Sigmoid colon (tissue), 7 donors: ENCODE results near the gene MEF2A. TPM values are rescaled to one million over a fixed set of nuclear protein-coding genes. Genes with fewer than 3 reads are reported as not detected.

Experiments used
- DNase-seq: peaks from one replicate; pipeline ENCODE4 v3.0.0-alpha.2; 2019
- H3K27ac ChIP-seq, 4 donors: fragments of 200-600 bp; sonication (generic); one replicate each; pipeline ENCODE4 v1.5.1; 2016 to 2019; ENCODE audit warnings: mild to moderate bottlenecking in 1 of 4
- H3K27me3 ChIP-seq, 3 donors: fragments of 200-600 bp; sonication (generic); one replicate each; pipeline ENCODE4 v1.5.1; 2019; ENCODE audit warnings: mild to moderate bottlenecking in 1 of 3
- H3K36me3 ChIP-seq, 4 donors: fragments of 200-600 bp; sonication (generic); one replicate each; pipeline ENCODE4 v1.5.1; 2016 to 2019
- H3K4me1 ChIP-seq, 4 donors: fragments of 200-600 bp; sonication (generic); one replicate each; pipeline ENCODE4 v1.5.1; 2017 to 2019
- H3K4me3 ChIP-seq, 4 donors: fragments of 200-600 bp; sonication (generic); one replicate each; pipeline ENCODE4 v1.5.1; 2017 to 2019; ENCODE audit warnings: mild to moderate bottlenecking in 2 of 4, moderate library complexity in 1 of 4
- H3K9me3 ChIP-seq, 4 donors: fragments of 200-600 bp in 3 of 4; sonication (generic) in 3 of 4; one replicate each; pipeline versions ENCODE4 v1.5.1 to v1.6.1; 2013 to 2019
- EP300 ChIP-seq, 4 donors: sonication (generic); formaldehyde crosslinking; IDR thresholded peaks; one replicate each; pipeline ENCODE4 v1.6.1; 2017; ENCODE audit warnings: antibody characterized with exemption in 4 of 4
- POLR2A ChIP-seq, 2 donors: fragments of 450-650 bp; IDR thresholded peaks; one replicate each; pipeline ENCODE4 v1.6.1; 2016; ENCODE audit warnings: antibody characterized with exemption in 2 of 2, mild to moderate bottlenecking in 2 of 2, moderate library complexity in 2 of 2
- POLR2AphosphoS5 ChIP-seq, 4 donors: sonication (generic); formaldehyde crosslinking; IDR thresholded peaks; one replicate each; pipeline ENCODE4 v1.6.1; 2017; ENCODE audit warnings: antibody characterized with exemption in 4 of 4
- WGBS, 2 donors: extraction: QIAGEN DNeasy Blood & Tissue Kit; methylation state at CpG; one replicate each; pipeline ENCODE4 v1.1.7; 2013; 5-methylcytosine and 5-hydroxymethylcytosine counted together
- intact Hi-C: fragments of 100-400 bp; cut with DNase I; formaldehyde crosslinking; loops from one replicate; pipeline ENCODE4 v1.15.1; 2023
- polyA plus RNA-seq, 3 donors: library from polyadenylated mRNA; stranded (reverse); fragments of 200-250 nt; gene quantifications; one replicate each; pipeline ENCODE4 v1.2.3, GENCODE V29; 2013
- total RNA-seq, 4 donors: library from RNA; depleted of rRNA; stranded (reverse); fragments of >200 nt; gene quantifications; one replicate each; pipeline ENCODE4 v1.1.0, GENCODE V29; 2016
- TF ChIP-seq, protein P1 (sequence below), 4 experiments: fragments of 450-650 bp in 3 of 4; fragments of 200-600 bp in 1 of 4; IDR thresholded peaks; one replicate each; pipeline ENCODE4 v1.5.1; 2016 to 2019; ENCODE audit warnings: antibody characterized with exemption in 4 of 4, mild to moderate bottlenecking in 3 of 4, moderate library complexity in 2 of 4
- donor health status: healthy with polysubstance abuse.
- donor health status: Bipolar disorder and iron deficiency.
- donor health status: healthy.

The MEF2A gene
- total and polyA plus RNA-seq, 7 donors, result 11.6 to 123 (median 78.8) TPM

DNA sequence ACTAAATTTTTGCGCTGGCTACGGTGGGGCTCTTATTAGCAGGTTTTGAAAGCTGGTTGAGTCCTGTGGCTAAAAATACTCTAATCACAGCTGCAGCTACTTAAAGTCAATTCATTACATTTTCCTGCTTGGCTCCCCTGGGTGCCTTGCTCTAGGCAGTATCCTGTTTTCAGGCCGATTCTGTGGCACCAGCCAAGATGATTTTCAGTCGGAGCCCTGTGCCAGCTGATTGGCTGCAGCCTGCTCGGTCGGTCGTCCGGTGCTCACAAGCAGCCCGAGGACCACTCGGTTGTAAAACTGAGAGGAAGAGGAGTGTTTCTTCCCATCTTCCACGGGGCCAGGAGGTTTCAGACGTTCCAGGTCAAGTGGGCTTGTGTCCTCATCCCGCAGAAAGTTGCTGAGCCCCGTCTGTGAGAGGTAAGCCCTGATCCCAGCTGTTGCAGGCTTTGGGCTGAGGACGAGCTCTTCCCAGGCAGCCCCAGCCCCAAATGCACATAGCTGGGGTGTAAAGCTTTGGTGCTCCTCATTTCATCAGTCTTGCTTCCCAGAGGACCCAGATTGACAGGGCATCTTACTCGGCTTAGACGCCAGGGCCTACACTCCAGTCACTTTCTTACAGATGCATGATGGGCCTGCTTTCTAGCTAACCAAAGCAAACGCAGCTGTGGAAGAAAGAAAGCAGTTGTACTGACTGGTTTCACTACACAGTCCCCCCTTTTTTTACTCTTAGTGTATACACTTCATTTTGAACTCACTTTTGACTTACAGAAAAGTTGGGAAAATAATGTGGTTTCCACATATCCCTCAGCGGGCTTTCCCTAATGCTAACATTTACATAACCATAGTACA is 151.6 kb downstream of the MEF2A start:
- Histone ChIP-seq H3K36me3 (peaks cover 0 to 33% (median 4%) of the 10 kb centered on the region in 4 donors), H3K27ac (peak overlapping the region; percentile 44 to 73 (median 54)), H3K27me3 (no peaks in the 10 kb centered on the region), H3K4me3 (no peak overlapping the region), H3K4me1 (peaks cover 0 to 23% (median 12%) of the 10 kb centered on the region in 4 donors), H3K9me3 (no peaks in the 10 kb centered on the region)
- 63 to 80% methylated on average over 19 of the region's 19 CpGs for WGBS, 2 donors
- DNase-seq, result no peak
- peak in 1 of 4 donors; percentile 9 for TF ChIP-seq POLR2AphosphoS5 (IDR thresholded peaks at IDR 0.05)
- no peak for TF ChIP-seq POLR2A (IDR thresholded peaks at IDR 0.05)
- intact Hi-C loops, result no loop called here

DNA sequence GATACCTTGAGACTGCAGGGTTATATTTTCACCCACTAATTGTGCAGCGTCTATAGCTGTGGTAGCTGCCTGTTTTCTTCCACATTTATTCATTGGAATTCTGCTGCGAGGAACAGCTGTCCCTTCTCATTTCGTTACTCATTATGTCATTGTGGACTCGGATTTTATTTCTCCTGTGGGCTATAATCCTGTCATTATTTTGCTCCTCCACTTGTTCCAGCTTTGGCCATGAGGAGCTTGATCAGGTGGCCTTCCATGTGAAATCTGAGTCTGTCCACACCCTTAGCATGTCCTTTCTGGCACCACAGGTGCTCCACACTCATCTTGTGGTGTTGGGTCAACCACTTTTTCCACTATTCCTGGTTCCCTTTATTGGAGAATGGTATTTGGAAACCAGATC is 152.6 kb downstream of the MEF2A start:
- no peak overlapping the region for H3K4me3 ChIP-seq
- H3K27me3 ChIP-seq, result no peaks in the 10 kb centered on the region
- H3K27ac ChIP-seq, result no peak overlapping the region
- no peak for DNase-seq
- TF ChIP-seq POLR2AphosphoS5 (IDR thresholded peaks at IDR 0.05), result peak in 2 of 4 donors; percentile 19 to 50
- TF ChIP-seq EP300 (IDR thresholded peaks at IDR 0.05), result no peak
- TF ChIP-seq, protein P1, sequence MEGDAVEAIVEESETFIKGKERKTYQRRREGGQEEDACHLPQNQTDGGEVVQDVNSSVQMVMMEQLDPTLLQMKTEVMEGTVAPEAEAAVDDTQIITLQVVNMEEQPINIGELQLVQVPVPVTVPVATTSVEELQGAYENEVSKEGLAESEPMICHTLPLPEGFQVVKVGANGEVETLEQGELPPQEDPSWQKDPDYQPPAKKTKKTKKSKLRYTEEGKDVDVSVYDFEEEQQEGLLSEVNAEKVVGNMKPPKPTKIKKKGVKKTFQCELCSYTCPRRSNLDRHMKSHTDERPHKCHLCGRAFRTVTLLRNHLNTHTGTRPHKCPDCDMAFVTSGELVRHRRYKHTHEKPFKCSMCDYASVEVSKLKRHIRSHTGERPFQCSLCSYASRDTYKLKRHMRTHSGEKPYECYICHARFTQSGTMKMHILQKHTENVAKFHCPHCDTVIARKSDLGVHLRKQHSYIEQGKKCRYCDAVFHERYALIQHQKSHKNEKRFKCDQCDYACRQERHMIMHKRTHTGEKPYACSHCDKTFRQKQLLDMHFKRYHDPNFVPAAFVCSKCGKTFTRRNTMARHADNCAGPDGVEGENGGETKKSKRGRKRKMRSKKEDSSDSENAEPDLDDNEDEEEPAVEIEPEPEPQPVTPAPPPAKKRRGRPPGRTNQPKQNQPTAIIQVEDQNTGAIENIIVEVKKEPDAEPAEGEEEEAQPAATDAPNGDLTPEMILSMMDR (IDR thresholded peaks at IDR 0.05), result no peak
- no peak for TF ChIP-seq POLR2A (IDR thresholded peaks at IDR 0.05)
- intact Hi-C loops, result no loop called here
- H3K36me3 ChIP-seq, result peaks cover 0 to 22% (median 0%) of the 10 kb centered on the region in 4 donors
- H3K9me3 ChIP-seq, result no peaks in the 10 kb centered on the region
- H3K4me1 ChIP-seq, result peaks cover 0 to 22% (median 12%) of the 10 kb centered on the region in 4 donors
- 79 to 85% methylated on average over 4 of the region's 4 CpGs for WGBS, 2 donors

DNA sequence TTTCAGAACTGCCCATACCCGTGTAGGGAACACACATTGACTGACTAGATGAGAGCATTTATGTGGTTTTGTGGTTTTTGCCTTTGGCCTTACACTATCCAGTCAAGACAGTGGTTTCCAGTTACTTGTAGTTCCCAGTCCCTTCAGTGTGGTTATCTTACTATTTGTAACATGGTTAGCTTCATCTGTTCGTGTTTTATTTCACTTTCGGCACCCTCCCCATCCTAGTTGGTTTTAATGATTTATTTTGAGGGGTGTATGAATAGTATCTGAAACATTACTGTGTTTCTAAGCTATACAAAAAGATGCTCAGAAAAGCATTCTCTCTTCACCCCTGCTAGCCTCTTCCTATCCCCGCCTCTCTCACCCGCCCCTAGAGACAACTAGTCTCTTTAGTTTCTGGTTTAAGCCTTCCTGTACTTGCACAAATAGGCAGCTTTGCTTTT is 153.3 kb downstream of the MEF2A start:
- TF ChIP-seq, protein P1 (IDR thresholded peaks at IDR 0.05), result no peak
- TF ChIP-seq EP300 (IDR thresholded peaks at IDR 0.05), result no peak
- no peaks in the 10 kb centered on the region for H3K27me3 ChIP-seq
- H3K36me3 ChIP-seq, result peaks cover 0 to 15% (median 0%) of the 10 kb centered on the region in 4 donors
- 62 to 86% methylated on average over 5 of the region's 5 CpGs for WGBS, 2 donors
- no peaks in the 10 kb centered on the region for H3K9me3 ChIP-seq
- H3K4me3 ChIP-seq, result no peak overlapping the region
- intact Hi-C loops, result no loop called here
- H3K4me1 ChIP-seq, result peaks cover 0 to 22% (median 12%) of the 10 kb centered on the region in 4 donors
- no peak overlapping the region for H3K27ac ChIP-seq
- DNase-seq, result no peak

DNA sequence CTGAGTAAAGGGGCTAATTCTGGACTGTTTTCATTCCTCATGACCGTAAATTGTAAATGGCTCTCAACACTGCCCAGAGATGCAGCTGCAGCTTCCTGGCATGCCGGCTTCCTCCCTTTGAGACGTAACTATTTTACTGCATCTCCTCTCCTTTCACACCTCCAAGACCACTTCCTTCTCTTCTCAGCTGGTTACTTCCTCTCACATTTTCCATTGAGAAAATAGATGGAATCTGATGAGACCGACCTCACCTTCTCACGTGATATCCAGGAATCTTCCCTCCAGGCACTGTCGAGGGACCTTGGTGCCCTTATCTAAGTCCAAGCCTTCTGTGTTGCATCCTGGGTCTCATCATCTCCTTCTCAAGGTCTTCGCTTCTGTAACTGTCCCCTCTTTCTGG is 154.7 kb downstream of the MEF2A start:
- no peaks in the 10 kb centered on the region for H3K27me3 ChIP-seq
- H3K36me3 ChIP-seq, result peaks cover 0 to 7% (median 0%) of the 10 kb centered on the region in 4 donors
- peaks cover 0 to 22% (median 12%) of the 10 kb centered on the region in 4 donors for H3K4me1 ChIP-seq
- TF ChIP-seq, protein P1 (IDR thresholded peaks at IDR 0.05), result no peak
- TF ChIP-seq EP300 (IDR thresholded peaks at IDR 0.05), result no peak
- no peak for TF ChIP-seq POLR2AphosphoS5 (IDR thresholded peaks at IDR 0.05)
- no peak for TF ChIP-seq POLR2A (IDR thresholded peaks at IDR 0.05)
- WGBS, 2 donors, result 63 to 86% methylated on average over 7 of the region's 7 CpGs
- DNase-seq, result no peak
- no peak overlapping the region for H3K4me3 ChIP-seq
- H3K9me3 ChIP-seq, result no peaks in the 10 kb centered on the region
- intact Hi-C loops, result no loop called here
- no peak overlapping the region for H3K27ac ChIP-seq

DNA sequence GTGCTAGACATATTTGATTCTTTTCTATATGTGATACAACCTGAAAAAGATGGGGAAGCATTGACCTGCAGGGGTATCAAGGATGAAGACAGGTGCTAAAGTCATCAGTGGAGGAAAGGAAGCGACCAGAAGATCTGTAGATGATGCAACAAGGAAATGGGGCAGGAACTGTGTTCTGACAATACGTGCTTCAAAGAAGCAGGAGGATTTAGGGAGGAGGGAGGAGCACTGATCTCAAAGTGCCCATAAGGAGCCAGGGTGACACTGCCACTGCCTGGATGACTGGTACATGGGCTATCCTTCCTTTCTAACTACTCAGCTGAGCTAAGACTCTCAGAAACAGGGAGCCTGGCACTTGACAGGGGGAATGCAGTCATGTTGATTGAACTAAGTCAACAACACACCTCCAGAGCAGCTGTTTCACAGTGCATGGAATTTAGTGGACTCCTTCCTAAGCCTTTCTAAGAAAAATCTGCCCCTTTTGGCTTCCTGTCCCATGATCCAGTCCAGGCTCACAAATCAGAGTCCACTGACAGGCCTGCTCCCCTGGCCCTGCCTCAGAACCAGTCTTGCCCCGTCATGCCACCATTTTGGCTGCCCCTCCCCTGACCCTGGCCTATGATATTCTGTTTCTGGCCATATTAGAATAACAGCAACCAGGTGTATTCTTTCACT is 155.5 kb downstream of the MEF2A start:
- intact Hi-C loops, result no loop called here
- Histone ChIP-seq H3K27me3 (no peaks in the 10 kb centered on the region), H3K9me3 (no peaks in the 10 kb centered on the region), H3K27ac (no peak overlapping the region), H3K4me1 (peaks cover 0 to 22% (median 12%) of the 10 kb centered on the region in 4 donors), H3K36me3 (no peaks in the 10 kb centered on the region), H3K4me3 (no peak overlapping the region)
- DNase-seq, result no peak
- TF ChIP-seq EP300 (IDR thresholded peaks at IDR 0.05), result no peak
- TF ChIP-seq POLR2A (IDR thresholded peaks at IDR 0.05), result no peak
- TF ChIP-seq POLR2AphosphoS5 (IDR thresholded peaks at IDR 0.05), result no peak
- TF ChIP-seq, protein P1 (IDR thresholded peaks at IDR 0.05), result no peak
- WGBS, 2 donors, result 66 to 78% methylated on average over 3 of the region's 3 CpGs
